Loucy (cell line): ENCODE measurements around the gene CRACR2A.

Experiments used
- H2AFZ ChIP-seq: fragments of 200-600 bp; sonication (generic); 2 replicates; pipeline ENCODE4 v1.6.0; 2016; ENCODE audit warnings: antibody characterized with exemption, mild to moderate bottlenecking, low read length, moderate library complexity
- H3F3A ChIP-seq: fragments of 200-600 bp; 2 replicates; pipeline ENCODE4 v1.6.0; 2016; ENCODE audit warnings: antibody characterized with exemption, low read depth, mild to moderate bottlenecking
- H3K27me3 ChIP-seq: fragments of 200-600 bp; sonication (generic); 2 replicates; pipeline ENCODE4 v1.6.1; 2014; ENCODE audit warnings: low read length, mild to moderate bottlenecking; ENCODE audit not compliant: insufficient read depth, poor library complexity, severe bottlenecking
- H3K36me3 ChIP-seq: fragments of 200-600 bp; sonication (generic); 2 replicates; pipeline ENCODE4 v1.6.1; 2016; ENCODE audit warnings: low read length; ENCODE audit not compliant: insufficient read depth
- H3K4me1 ChIP-seq: fragments of 200-600 bp; sonication (generic); 2 replicates; pipeline ENCODE4 v1.5.1; 2014; ENCODE audit warnings: low read length, mild to moderate bottlenecking; ENCODE audit not compliant: insufficient read depth, poor library complexity, severe bottlenecking
- H3K4me2 ChIP-seq: fragments of 200-600 bp; sonication (generic); 2 replicates; pipeline ENCODE4 v1.6.0; 2014; ENCODE audit warnings: antibody characterized with exemption, low read length, low read depth, mild to moderate bottlenecking; ENCODE audit not compliant: poor library complexity, severe bottlenecking
- H3K4me3 ChIP-seq: fragments of 200-600 bp; sonication (generic); 2 replicates; pipeline ENCODE4 v1.5.1; 2014; ENCODE audit warnings: low read length, mild to moderate bottlenecking, mixed read lengths; ENCODE audit not compliant: poor library complexity, severe bottlenecking
- H3K79me2 ChIP-seq: fragments of 200-600 bp; sonication (generic); 2 replicates; pipeline ENCODE4 v1.6.1; 2014; ENCODE audit warnings: low read length; ENCODE audit not compliant: insufficient read depth
- H3K9ac ChIP-seq: fragments of 200-600 bp; sonication (generic); 2 replicates; pipeline ENCODE4 v1.6.0; 2014; ENCODE audit warnings: mild to moderate bottlenecking, low read depth, low read length, moderate library complexity; ENCODE audit not compliant: poor library complexity, severe bottlenecking
- H3K9me2 ChIP-seq: fragments of 200-600 bp; sonication (generic); replicated peaks from 2 replicates; pipeline ENCODE4 v1.6.1; 2016; ENCODE audit warnings: low read depth, low read length, mixed read lengths
- H3K9me3 ChIP-seq: fragments of 200-600 bp; sonication (generic); 2 replicates; pipeline ENCODE4 v1.6.1; 2014; ENCODE audit warnings: mild to moderate bottlenecking, antibody characterized with exemption, low read length, low read depth; ENCODE audit not compliant: insufficient read depth
- H4K20me1 ChIP-seq: fragments of 200-600 bp; sonication (generic); 2 replicates; pipeline ENCODE4 v1.6.0; 2014; ENCODE audit warnings: antibody characterized with exemption, low read length, mild to moderate bottlenecking; ENCODE audit not compliant: insufficient read depth, poor library complexity, severe bottlenecking
- EZH2phosphoT487 ChIP-seq: fragments of 200-600 bp; IDR thresholded peaks from 2 replicates; pipeline ENCODE4 v1.6.1; 2018; ENCODE audit warnings: antibody characterized with exemption, mild to moderate bottlenecking, moderate library complexity, borderline replicate concordance
- TF ChIP-seq, protein P1 (sequence below): fragments of 200-600 bp; sonication (generic); conservative IDR thresholded peaks from 2 replicates; pipeline ENCODE4 v1.5.1; 2014; ENCODE audit warnings: mild to moderate bottlenecking, antibody characterized with exemption, low read length

Gene CRACR2A

GRCh38 chr12:3579446-3580093 lies 173.3 kb downstream of the CRACR2A start:
- Histone ChIP-seq H3K9me2 (no peaks in the 10 kb centered on the region), H3K79me2 (no peaks in the 10 kb centered on the region)

GRCh38 chr12:3578557-3578956 lies 174.4 kb downstream of the CRACR2A start:
- Histone ChIP-seq H3K9me3 (no peaks in the 10 kb centered on the region), H4K20me1 (no peaks in the 10 kb centered on the region), H3K4me3 (no peak overlapping the region), H3K36me3 (no peaks in the 10 kb centered on the region), H3F3A (no peaks in the 10 kb centered on the region), H2AFZ (no peak overlapping the region), H3K4me2 (no peak overlapping the region), H3K79me2 (no peaks in the 10 kb centered on the region), H3K9me2 (no peaks in the 10 kb centered on the region), H3K4me1 (no peaks in the 10 kb centered on the region), H3K9ac (no peak overlapping the region), H3K27me3 (no peaks in the 10 kb centered on the region)
- TF ChIP-seq, protein P1, sequence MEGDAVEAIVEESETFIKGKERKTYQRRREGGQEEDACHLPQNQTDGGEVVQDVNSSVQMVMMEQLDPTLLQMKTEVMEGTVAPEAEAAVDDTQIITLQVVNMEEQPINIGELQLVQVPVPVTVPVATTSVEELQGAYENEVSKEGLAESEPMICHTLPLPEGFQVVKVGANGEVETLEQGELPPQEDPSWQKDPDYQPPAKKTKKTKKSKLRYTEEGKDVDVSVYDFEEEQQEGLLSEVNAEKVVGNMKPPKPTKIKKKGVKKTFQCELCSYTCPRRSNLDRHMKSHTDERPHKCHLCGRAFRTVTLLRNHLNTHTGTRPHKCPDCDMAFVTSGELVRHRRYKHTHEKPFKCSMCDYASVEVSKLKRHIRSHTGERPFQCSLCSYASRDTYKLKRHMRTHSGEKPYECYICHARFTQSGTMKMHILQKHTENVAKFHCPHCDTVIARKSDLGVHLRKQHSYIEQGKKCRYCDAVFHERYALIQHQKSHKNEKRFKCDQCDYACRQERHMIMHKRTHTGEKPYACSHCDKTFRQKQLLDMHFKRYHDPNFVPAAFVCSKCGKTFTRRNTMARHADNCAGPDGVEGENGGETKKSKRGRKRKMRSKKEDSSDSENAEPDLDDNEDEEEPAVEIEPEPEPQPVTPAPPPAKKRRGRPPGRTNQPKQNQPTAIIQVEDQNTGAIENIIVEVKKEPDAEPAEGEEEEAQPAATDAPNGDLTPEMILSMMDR: no peak
- no peak for TF ChIP-seq EZH2phosphoT487

More at GRCh38 chr12:3579446-3580093, 173.3 kb downstream of the CRACR2A start:
- H3K9me3 ChIP-seq: no peaks in the 10 kb centered on the region
- no peaks in the 10 kb centered on the region for H3K36me3 ChIP-seq
- no peak overlapping the region for H3K9ac ChIP-seq
- no peaks in the 10 kb centered on the region for H4K20me1 ChIP-seq
- H3K4me3 ChIP-seq: no peak overlapping the region
- no peak for TF ChIP-seq EZH2phosphoT487
- TF ChIP-seq, protein P1: no peak
- no peaks in the 10 kb centered on the region for H3F3A ChIP-seq
- no peaks in the 10 kb centered on the region for H3K27me3 ChIP-seq
- H2AFZ ChIP-seq: no peak overlapping the region
- H3K4me1 ChIP-seq: no peaks in the 10 kb centered on the region
- no peak overlapping the region for H3K4me2 ChIP-seq

GRCh38 chr12:3576891-3577290 lies 176.0 kb downstream of the CRACR2A start:
- no peak overlapping the region for H3K4me3 ChIP-seq
- no peaks in the 10 kb centered on the region for H3K9me3 ChIP-seq
- no peaks in the 10 kb centered on the region for H3K79me2 ChIP-seq
- H4K20me1 ChIP-seq: no peaks in the 10 kb centered on the region
- no peak overlapping the region for H3K9ac ChIP-seq
- H3K4me2 ChIP-seq: no peak overlapping the region
- H3K27me3 ChIP-seq: no peaks in the 10 kb centered on the region
- no peaks in the 10 kb centered on the region for H3F3A ChIP-seq
- no peaks in the 10 kb centered on the region for H3K9me2 ChIP-seq
- no peak overlapping the region for H2AFZ ChIP-seq
- TF ChIP-seq EZH2phosphoT487: no peak
- TF ChIP-seq, protein P1: no peak
- H3K36me3 ChIP-seq: no peaks in the 10 kb centered on the region
- no peaks in the 10 kb centered on the region for H3K4me1 ChIP-seq
